GM19324 (cell line): ENCODE results near the gene LZTS3.
"Not testable (repeated sequence)": the region's sequence is repeated elsewhere in the genome, so short reads cannot be mapped to it uniquely, and the experiment has no call there.

Source experiments
- ATAC-seq: cut with Tn5 transposase; IDR thresholded peaks from one replicate; pipeline ENCODE4 v1.9.1; 2021; ENCODE audit warnings: mild to moderate bottlenecking, moderate library complexity; ENCODE audit not compliant: unreplicated experiment, low FRiP score

Gene LZTS3

DNA sequence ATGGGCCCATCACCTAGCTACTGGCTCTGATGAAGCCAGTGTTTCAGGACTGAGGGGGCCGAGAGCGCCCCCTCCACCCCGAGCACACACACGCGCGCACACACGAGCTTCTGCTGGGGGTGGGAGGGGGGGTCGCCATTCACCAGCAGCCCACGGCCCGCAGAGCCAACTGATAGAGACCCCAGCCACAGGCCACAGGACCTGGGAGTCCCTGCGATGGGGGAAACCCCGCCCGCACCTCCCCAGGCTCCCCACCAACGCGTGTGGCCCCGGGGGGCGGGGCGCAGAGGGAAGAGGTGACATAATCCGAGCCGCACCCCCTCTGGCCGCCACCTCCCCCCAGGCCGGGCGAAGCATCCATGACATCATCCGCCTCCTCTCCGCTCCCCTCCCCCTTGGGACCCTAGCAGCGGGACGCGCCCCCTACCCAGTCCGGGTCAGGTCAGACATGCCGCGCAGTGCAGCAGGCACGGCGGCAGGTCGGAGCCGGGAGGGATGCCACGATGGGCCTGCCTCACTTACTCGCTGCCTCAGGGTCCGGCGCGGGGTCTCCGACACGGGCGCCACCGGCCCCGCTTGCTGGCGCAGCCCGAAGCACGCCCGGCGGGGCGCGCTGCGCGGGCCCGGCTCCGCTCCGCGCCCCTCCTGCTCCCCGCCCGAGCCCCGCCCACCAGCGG, at the start of gene LZTS3:
Gene LZTS3, minus strand, starts transcription at position 617 of the 677 bp plus-strand sequence. CDS start 6,386 bp downstream, outside the sequence.
- peak; percentile 91 for ATAC-seq

DNA sequence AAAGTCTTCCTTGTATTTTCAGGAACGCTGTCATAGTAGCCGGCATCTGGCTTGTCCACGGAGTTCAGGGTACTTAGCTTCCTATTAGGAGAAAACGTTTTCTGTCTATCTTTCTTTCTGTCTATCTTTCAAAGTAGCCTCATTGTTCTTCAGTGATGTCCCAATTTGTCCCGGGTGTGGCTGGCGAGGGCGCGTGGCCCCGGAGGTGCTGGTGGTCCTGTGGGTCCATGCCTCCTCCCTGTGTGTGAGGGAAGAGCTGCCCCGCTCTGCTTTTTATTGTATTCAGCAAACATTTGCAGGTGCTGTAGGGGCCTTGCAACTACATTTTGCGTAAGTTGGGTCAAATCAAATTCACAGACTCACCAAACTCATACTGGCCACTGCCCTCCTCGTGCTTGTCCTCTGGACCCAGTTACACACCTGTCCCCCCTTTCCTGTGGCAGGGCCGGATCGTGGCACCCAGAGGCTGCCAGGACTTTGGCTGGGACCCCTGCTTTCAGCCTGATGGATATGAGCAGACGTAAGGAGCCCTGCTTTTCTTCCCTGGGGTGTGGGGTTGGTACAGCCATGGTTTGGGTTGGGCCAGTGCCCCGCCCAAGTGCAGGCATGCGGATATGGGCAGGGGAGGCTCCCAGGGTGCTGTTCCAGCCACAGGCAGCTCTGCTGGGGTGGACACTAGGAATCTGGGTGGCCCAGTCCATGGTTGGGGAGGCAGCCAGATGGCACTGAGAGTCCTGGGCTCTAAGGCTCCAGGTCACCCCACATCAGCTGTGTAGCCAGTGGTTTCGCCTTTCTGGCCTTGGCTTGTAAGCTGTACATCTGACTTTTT, 48.3 kb upstream of the LZTS3 start:
- ATAC-seq: no peak

DNA sequence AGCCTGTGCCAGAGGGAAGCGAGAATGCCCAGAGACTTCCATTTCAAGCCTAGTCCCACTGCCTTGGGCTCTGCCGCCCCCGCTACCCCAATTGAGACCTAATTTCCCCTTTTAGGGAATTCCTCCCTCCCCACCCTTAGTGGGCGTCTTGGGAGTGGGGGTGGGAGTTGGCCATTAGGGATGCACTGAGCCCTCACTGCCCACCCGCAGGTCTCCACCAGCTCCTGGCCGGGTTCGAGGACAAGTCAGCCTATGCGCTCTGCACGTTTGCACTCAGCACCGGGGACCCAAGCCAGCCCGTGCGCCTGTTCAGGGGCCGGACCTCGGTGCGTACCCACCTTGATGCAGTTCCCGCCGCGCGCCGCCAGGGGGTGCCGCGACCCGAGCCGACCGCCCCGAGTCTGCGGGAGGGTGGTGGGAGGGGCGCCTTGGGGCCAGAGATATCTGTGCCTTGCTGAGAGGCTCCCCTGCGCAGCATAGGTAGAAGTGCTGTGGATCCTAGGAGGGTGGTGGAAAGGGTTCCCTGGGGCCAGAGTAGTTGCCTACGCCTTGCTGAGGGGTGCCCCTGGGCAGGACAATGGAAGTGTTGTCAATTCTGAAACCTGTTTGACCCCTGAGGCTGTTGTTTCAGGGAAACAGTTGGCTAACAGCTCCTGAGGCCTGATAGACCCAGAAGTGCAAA, 45.1 kb upstream of the LZTS3 start:
- ATAC-seq: no peak

DNA sequence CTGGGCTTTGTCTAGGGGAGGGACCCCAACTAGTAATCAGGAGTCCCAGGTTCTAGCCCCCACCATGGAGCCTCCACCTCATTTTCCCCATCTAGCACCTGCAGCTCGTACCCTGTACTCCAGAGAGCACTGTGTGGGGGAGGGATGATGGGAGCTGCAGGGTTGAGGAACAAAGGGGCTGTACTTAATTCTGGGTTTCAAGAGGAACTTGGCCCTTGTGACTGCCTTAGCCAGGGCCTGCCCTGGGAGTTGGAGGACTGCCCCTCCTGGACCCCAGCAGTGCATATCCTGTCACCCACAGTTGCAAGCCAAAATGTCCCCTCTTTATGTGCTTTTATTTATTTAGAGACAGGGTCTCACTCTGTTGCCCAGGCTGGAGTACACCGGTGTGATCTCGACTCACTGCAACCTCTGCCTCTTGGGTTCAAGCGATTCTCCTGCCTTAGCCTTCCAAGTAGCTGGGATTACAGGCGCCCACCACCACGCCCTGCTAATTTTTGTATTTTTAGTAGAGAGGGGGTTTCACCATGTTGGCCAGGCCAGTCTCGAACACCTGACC, 42.1 kb upstream of the LZTS3 start:
- not testable (repeated sequence) for ATAC-seq

DNA sequence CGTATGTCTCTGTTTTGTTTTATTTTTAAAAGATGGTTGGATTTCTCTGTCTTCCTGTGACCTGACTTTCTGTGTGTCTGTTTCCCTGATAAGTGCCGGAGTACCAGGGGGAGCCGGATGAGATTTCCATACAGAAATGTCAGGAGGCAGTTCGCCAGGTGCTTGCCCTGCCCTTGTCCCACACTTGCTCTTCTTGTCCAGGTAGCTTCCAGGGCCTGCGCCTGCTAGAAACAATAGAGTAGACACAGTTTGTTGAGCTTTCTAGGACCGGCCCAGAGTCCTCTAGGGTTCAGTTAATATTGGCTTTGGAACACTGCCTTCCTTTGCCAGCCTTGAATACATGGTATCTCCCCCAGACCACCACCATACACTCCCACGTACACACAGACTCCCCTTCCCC, 39.9 kb upstream of the LZTS3 start:
- ATAC-seq: no peak

DNA sequence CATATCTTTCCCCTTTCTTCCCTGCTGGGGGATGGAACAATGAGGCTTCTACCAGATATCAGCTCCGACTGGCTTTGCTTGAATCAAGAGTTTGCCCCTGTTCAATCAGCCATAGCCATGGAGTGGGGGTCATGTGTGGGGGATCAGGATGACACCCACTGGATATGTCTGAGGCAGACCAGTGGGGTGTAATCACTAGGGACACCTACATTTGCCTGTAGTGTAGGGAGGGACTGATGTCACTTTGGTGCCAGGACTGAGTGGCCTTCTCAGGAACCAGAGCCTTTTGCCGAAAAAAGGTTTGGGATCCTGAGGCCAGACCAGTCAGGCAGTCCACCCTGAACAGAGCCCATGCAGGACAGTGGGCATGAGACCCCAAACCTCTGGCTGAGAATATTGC, 37.0 kb upstream of the LZTS3 start:
- ATAC-seq: no peak

DNA sequence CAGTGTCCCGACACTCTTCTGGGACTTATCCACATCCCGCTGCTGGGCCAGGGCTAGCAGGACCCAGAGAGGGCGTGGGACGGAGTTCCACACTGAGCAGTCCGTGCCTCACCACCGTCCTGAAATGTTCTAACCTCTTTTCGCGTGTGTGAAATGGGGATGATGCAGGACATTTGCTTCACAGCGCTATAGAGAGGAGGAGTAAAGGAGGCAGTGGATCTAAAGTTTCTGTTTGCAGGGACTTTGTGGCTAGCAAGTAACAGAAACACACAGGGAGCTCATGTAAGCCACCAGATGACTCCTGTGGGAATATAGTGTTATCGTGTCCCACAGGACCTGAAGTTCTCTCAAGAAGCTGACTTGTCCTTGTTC, 36.6 kb upstream of the LZTS3 start:
- ATAC-seq: no peak

DNA sequence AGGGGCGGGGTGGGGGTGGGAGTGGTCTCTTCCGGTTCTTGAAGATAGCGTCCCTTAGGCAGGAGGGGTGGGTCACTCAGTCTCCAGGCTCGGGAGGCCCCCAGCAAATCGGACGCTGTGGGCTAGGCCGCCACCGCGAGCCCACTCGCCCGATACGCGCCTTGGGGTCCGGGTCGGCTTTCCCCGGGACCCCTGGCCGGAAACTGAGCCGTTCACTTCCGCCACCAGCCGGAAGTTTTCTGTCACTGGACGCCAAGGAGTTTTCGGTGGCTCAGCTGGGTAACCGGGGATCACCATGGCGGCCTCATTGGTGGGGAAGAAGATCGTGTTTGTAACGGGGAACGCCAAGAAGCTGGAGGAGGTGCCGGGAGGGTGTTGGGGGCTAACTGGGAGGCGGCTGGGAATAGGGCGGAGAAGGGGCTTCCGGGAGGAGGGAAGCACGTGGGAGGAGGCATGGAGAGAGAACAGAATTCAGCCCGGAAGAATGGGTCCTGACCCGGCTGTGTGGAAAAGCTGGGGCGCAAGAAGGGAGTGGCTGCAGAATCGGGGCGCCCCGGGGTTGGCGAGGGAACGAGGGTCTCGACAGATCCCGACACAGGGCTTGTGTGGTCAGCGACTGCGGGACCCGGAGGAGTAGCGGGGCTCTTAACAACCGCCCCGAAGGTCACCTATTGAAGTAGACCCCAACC, 36.1 kb upstream of the LZTS3 start, which contains the start of gene ITPA:
Gene ITPA, plus strand, starts transcription at position 242 of the 689 bp plus-strand sequence. Its CDS starts 54 bp downstream, at position 296.
- ATAC-seq: no peak

DNA sequence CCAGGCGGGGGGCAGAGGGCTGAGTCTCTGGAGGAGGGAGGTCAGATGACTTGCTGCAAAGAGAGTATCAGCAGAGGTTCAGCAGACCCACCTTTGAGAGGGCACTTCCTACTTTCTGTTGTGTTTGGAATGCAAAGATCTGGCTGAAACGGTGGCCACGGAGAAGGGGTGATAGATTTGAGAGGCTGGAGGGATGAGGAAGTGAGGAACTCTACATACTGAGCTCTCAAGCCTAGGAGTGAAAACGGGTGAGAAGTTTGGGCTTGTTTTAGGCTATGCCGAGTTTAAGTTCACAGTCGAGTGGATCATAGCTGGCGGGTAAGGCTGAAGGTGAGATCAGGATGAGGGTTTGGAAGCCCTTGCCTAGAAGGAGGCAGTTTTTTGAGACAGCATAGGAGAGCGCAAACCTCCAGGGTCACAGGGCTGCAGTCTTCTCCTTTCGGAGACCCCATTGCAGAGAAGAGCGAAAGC, 35.5 kb upstream of the LZTS3 start:
- no peak for ATAC-seq

DNA sequence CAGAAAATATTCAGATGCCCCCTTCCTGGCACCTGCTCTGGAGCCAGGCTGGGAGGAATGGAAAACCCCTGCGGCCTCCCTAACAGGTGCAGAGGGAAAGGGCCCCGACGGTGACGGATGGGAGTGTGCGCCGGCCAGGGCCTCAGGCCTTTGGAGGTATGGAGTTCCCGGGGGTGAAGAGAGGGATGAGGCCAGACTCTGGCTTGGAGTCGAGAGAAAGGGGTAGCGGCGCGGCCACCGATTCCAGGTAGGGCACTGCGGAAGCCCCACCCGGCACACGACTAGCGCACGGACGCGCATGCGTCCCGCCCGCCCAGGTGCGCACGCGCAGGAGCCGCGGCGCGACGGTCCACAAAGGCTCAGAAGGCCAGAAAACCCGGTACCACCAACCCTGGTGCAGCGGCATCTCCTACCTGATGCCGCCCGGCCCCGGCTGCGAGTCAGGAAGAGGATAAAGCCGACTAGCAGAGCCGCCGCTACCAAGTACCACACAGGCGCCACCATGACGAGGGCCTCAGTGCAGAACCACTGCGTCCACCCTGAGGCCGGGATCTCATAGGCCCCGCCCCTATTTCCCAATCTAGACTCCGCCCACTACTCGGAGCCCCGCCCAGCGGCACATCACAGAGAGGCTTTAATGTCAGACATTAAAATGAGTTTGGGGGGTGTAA, 30.9 kb upstream of the LZTS3 start, which contains the start of gene DDRGK1:
Gene DDRGK1, minus strand, starts transcription at position 559 of the 671 bp plus-strand sequence. Its CDS starts 55 bp downstream, at position 504.
- ATAC-seq: peak; percentile 86

DNA sequence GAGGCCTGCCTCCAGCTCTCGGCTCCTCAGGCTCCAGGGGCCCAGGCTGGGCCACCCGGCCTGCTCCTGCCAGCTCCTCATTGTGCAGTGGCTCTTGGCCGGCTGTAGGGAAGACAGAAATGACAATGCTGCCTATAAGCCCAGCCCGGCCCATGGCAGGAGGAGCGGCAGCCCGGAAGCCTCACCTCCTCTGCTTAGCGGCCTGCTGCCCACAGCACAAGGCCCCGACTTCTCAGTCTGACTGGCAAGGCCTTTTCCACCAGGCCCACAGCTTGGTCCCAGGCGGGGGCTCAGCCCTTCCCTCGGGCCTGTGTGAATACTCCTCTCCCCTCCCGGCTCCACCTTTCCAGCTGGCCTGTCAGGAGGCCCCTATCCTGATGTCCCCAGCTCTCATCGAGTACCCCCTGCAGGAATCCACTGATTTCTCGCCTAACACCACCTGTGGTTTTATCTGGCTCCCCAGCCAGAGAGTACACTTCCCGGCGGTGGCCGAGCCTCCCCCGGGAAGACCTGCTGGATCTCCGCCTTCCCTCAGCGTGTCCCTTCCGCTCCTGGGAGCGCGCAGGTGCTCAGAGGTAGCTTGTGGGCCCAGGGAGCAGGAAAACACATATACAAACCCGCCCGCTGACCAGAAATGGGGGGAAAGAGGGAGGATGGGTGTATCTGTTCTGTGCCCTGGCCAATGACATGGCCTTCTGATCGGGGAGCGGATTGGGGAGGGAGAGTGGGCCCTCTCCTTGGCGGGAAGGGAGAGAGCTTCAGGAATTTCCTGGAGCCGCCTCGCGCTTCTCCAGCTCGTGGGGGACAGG, 30.2 kb upstream of the LZTS3 start:
- ATAC-seq: peak; percentile 12

DNA sequence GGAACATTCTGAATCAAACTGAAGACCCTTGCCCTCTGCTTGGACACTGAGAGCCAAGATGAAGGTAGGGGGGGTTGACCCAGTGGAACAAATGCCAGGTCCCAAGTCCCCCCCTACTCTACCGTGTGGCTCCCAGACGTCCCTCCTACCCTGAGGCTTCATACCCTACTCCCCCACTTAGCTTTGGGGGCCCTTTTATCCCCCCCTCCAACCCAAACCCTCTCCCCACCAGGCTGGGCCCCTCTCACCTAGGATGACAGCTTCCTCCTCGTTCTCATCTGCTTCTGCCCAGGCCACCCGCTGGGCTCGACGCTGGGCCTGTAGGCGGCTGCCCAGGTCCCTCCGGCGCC, 29.6 kb upstream of the LZTS3 start:
- no peak for ATAC-seq

DNA sequence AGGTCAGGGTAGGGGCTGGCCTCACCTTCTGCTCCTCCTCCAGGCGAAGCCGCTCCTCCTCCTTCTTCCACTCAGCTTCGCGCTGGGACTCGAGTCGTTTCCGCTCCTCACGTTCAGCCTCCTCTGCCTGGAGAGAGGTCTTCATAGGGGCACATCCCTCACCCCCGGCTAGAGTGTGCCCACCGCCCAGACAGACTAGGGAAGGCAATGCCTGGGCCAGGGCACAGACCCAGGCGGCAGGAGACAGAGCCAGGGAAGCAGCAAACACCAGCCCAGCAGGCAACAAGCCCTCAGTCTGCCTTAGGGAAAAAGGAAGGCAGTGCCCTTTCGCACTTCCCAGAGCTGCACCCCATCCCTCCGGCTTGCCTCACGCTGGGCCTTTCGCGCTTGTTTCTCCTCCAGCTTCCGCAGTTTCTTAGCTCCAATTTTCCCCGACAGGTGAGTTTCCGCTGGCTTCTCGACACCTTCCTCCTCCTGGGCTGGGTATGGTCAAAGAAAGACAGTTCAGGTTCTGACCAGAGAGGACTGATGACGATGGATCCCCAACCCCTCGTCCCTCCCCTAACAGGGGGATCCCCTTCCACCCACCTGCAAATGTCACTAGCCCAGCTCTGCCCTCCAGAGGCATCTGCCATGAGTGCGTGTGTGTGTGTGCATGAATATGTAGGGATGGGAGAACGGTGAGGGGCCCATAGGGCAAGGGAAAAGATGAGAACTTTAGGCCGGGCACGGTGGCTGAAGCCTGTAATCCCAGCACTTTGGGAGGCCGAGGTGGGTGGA, 26.8 kb upstream of the LZTS3 start:
- ATAC-seq: no peak

DNA sequence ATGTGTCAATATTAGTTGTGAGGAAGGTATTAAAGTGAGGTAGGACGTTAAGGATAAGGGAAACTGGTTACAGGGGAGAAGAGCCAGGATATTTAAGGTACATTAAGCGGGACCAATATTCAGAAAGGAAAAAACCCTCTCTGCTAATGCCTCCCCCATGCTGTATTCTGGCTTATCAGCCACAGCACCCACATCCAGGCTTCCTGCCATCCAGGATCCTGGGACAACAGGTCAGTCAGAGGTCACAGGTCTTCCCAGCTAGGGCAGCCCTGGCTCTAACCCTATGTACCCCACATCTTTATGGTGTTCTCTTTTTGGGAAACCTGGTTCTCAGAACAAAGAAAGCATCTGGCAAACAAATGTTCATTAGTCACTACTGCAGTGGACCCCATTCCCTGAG, 25.9 kb upstream of the LZTS3 start:
- no peak for ATAC-seq

DNA sequence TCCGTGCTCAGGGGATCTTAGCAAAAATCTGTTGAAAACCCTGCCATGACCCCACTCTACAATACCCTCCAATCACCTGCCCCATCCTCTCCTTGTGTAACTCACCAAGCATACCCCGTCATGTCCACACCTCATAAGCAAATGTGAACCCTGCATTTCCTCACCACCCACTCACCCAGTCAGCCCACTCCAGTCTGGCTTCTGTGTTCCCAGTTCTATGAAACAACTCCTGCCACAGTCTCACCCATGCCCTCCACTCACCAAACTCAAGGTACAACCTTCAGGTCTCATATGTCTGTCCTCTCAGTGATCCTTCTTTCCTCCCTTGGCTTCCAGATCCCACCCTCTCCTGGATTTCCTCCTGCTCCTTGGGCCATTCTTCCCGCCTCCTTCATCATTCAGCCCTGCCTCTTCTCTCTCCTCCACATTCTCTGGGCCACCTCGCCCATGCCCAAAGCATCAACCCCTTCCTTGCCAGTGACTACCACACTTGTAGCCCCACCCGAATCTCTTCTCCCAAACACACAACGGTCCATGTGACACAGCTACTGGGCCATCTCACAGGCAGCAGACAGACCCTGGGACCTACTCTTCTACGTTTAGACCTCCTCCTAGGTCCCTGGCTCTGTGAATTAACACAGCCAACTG, 22.4 kb upstream of the LZTS3 start:
- ATAC-seq: no peak

DNA sequence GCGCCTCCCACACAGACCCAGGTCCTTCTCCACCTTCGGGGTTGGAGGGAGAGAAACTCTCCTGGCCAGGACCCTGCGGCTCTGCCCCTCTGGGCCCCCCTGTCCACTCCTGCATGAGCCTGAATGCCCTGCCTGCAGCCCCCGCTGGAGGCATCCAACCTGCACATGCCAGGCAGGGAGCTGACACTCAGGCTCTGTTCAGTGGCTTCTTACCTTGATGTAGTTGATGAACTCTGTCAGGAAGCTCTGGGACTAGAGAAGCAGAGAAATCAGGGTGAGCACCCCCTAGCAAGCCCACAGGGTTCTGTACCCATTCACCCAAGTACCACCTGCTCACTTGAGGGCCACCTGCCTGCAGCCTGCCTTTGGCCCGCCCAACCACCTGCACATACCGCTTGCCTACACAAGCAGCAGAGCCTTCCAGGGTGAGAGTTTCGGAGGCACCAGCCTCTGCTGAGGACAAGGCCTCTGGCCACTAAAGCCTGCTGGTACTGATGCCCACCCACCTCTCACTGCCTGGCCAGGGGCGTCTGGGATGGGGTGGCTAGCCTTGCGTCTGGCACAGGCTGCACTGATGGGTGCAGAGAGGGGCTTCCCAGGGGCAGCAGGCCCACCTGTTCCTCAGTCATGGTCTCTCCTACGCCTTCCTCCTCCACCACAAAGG, 21.4 kb upstream of the LZTS3 start:
- ATAC-seq: no peak
